Heart left ventricle (tissue), 16 donors: ENCODE data around the gene CDH18. TPM values are rescaled to one million over a fixed set of nuclear protein-coding genes. Genes with fewer than 3 reads are reported as not detected.
"Not testable (repeated sequence)": the region's sequence is repeated elsewhere in the genome, so short reads cannot be mapped to it uniquely, and the experiment has no call there.

Source experiments
- ATAC-seq, 4 donors: fragments of 200-7000 bp; cut with Tn5 transposase; one replicate each; pipeline ENCODE4 v1.9.1; 2020 to 2022; ENCODE audit warnings: moderate library complexity in 4 of 4, mild to moderate bottlenecking in 3 of 4, moderate number of reproducible peaks in 1 of 4
- DNase-seq, 5 donors: peaks; one replicate each; pipeline ENCODE4 v3.0.0-alpha.2; 2020
- H3K27ac ChIP-seq, 12 donors: fragments of 200-600 bp; sonication (generic) in 4 of 12; one replicate each; pipeline versions ENCODE4 v1.5.0 to v1.8.0; 2016 to 2022; ENCODE audit warnings: mild to moderate bottlenecking in 2 of 12
- H3K27me3 ChIP-seq, 9 donors: fragments of 200-600 bp; sonication (generic) in 2 of 9; one replicate each; pipeline versions ENCODE4 v1.5.1 to v1.8.0; 2016 to 2022; ENCODE audit warnings: mild to moderate bottlenecking in 3 of 9
- H3K36me3 ChIP-seq, 9 donors: fragments of 200-600 bp; sonication (generic) in 2 of 9; one replicate each; pipeline versions ENCODE4 v1.5.0 to v1.8.0; 2018 to 2022; ENCODE audit warnings: mild to moderate bottlenecking in 2 of 9
- H3K4me1 ChIP-seq, 12 donors: fragments of 200-600 bp; sonication (generic) in 4 of 12; one replicate each; pipeline versions ENCODE4 v1.5.0 to v1.8.0; 2016 to 2022; ENCODE audit warnings: mild to moderate bottlenecking in 3 of 12
- H3K4me3 ChIP-seq, 12 donors: fragments of 200-600 bp; sonication (generic) in 4 of 12; one replicate each; pipeline versions ENCODE4 v1.5.0 to v1.8.0; 2017 to 2022; ENCODE audit warnings: mild to moderate bottlenecking in 9 of 12, moderate library complexity in 4 of 12
- H3K9me3 ChIP-seq, 12 donors: fragments of 200-600 bp; sonication (generic) in 4 of 12; one replicate each; pipeline versions ENCODE4 v1.5.0 to v1.8.0; 2016 to 2022; ENCODE audit warnings: mild to moderate bottlenecking in 1 of 12
- CTCF ChIP-seq, 12 donors: fragments of 200-600 bp; sonication (generic) in 4 of 12; IDR thresholded peaks; one replicate each; pipeline versions ENCODE4 v1.5.0 to v1.8.0; 2018 to 2022; ENCODE audit warnings: antibody characterized with exemption in 12 of 12, mild to moderate bottlenecking in 5 of 12
- POLR2A ChIP-seq, 2 donors: fragments of 450-650 bp; IDR thresholded peaks; one replicate each; pipeline ENCODE4 v1.6.1; 2017; ENCODE audit warnings: antibody characterized with exemption in 2 of 2, mild to moderate bottlenecking in 2 of 2, moderate library complexity in 2 of 2
- WGBS, 4 donors: extraction: QIAGEN DNeasy Blood & Tissue Kit in 2 of 4; methylation state at CpG; one replicate each; pipeline versions ENCODE4 v1.1.5 to v1.1.7; 2013 to 2018; 5-methylcytosine and 5-hydroxymethylcytosine counted together
- intact Hi-C, 10 donors: fragments of 100-400 bp; cut with DNase I; formaldehyde crosslinking; loops; one replicate each; pipeline versions ENCODE4 v1.11.1 to v1.14.2; 2022
- polyA plus RNA-seq, 2 donors: library from polyadenylated mRNA; stranded (reverse); fragments of 200-250 nt; gene quantifications; one replicate each; pipeline ENCODE4 v1.2.3, GENCODE V29; 2013
- total RNA-seq, 9 donors: library from RNA; depleted of rRNA in 2 of 9; stranded (reverse); fragments of >200 nt in 2 of 9; fragmentation: NEBNext Ultra II Directional in 3 of 9; extraction: Animal tissue kit (Norgen Biotek cat#: 25700) in 3 of 9; gene quantifications; one replicate each; pipeline versions ENCODE4 v1.1.0 to v1.2.4, GENCODE V29; 2016 to 2023
- donor health status: ischemic (EF 13 %, LVEDD 7.1; RV severe dilation, severe dysfunction).
- donor health status: healthy with polysubstance abuse.
- donor health status: DM: no; HTN: yes; CAD: no.
- donor health status: DM: no; HTN: no; CAD: no.
- donor health status: ischemic (EF 25% LVEDD 6.9; RV normal size, moderate dysfunction).
- donor health status: ischemic (EF 25% LVEDD 5.7; RV mildly dilated, moderate dysfunction).
- donor health status: healthy.
- donor health status: DM: yes; HTN: yes; CAD: no.
- donor health status: ischemic (EF 35%, LVEDD 5.7; RV mildly dilated, moderate dysfunction).
- donor health status: nonischemic (EF 11% LVEDD 7.7; RV severe dilation, severe dysfunction).
- donor health status: DM: yes; HTN: yes; CAD: no.
- donor health status: PGD.
- donor health status: ischemic (EF 29% LVEDD 5.4; RV normal size, mild dysfunction).
- donor health status: nonischemic (EF 23%, LVEDD 6.1; RV moderate dilation, normal function).

Gene CDH18
- total and polyA plus RNA-seq, 11 donors, result 0.75 TPM; not detected in 10

DNA sequence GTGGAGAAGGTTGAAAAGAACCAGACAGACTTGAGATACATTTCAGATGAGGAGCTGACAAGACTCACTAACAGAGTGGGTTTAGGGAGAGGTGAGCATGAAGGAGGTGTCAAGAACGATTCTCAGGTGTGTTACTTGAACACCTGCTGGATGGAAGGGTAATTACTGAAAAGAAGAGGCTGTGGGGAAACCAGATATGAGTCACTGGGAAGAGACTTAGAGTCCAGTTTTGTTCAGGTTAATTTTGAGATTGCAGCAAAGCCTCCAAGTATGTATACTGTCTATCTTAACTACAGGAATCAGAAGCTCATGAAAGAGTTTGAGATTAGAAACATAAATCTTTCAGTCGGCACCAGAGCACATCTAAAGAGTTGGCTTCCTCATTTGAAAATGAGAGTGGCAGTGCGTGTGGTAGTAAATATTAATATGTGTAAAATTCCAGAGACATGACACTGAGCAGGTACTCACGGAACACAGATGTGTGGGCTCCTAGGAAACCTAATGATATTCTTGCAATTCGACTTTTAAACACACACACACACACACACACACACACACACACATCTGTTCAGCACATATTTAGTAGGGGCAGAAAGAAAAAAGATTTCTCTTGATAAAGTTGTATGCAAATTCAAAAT lies 197.1 kb downstream of the CDH18 start:
- H3K4me3 ChIP-seq, result no peak overlapping the region
- DNase-seq, result no peak
- no peak for ATAC-seq
- WGBS, 4 donors, result 51 to 55% (median 54%) methylated on average over 5 of the region's 5 CpGs
- H3K27ac ChIP-seq, result no peak overlapping the region
- no peaks in the 10 kb centered on the region for H3K4me1 ChIP-seq
- peaks cover 0 to 4% (median 0%) of the 10 kb centered on the region in 12 donors for H3K9me3 ChIP-seq
- H3K36me3 ChIP-seq, result no peaks in the 10 kb centered on the region
- intact Hi-C loops, result no loop called here
- TF ChIP-seq POLR2A (IDR thresholded peaks at IDR 0.05) (no peak), CTCF (IDR thresholded peaks at IDR 0.05) (no peak)
- no peaks in the 10 kb centered on the region for H3K27me3 ChIP-seq

DNA sequence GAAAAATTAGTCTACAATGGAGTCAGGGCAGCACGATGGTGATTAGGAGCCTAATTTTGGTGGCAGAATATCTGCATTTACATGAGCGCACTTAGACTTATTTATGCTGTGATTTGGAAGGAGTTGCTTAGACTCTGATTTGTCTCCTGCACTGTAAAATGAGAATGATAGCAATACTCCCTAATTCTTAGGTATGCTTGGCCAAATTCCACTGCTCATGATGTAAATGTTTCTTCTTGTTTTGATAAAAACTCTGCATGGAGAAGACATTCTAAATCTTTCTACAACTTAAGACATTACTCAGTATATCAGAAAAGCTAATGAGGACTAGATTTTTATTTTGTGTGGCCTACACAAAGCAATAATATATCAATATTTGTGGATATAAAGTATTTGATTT lies 205.4 kb downstream of the CDH18 start:
- Histone ChIP-seq H3K27ac (no peak overlapping the region), H3K4me3 (no peak overlapping the region), H3K36me3 (no peaks in the 10 kb centered on the region), H3K27me3 (no peaks in the 10 kb centered on the region), H3K9me3 (peaks cover 0 to 3% (median 0%) of the 10 kb centered on the region in 12 donors), H3K4me1 (no peaks in the 10 kb centered on the region)
- TF ChIP-seq CTCF (IDR thresholded peaks at IDR 0.05) (no peak), POLR2A (IDR thresholded peaks at IDR 0.05) (no peak)
- intact Hi-C loops, result no loop called here
- no peak for ATAC-seq
- no peak for DNase-seq
- WGBS, 4 donors, result 69 to 84% (median 74%) methylated on average over 2 of the region's 2 CpGs

GRCh38 chr5:19777363-19777762 lies 210.6 kb downstream of the CDH18 start:
- DNase-seq (no peak), ATAC-seq (no peak)
- H3K27me3 ChIP-seq, result no peaks in the 10 kb centered on the region
- H3K9me3 ChIP-seq, result peaks cover 0 to 4% (median 0%) of the 10 kb centered on the region in 12 donors
- 76 to 78% (median 77%) methylated on average over 5 of the region's 5 CpGs for WGBS, 4 donors
- H3K27ac ChIP-seq, result no peak overlapping the region
- intact Hi-C loops, result no loop called here
- no peak overlapping the region for H3K4me3 ChIP-seq
- H3K36me3 ChIP-seq, result no peaks in the 10 kb centered on the region
- no peak for TF ChIP-seq CTCF (IDR thresholded peaks at IDR 0.05)
- no peak for TF ChIP-seq POLR2A (IDR thresholded peaks at IDR 0.05)
- H3K4me1 ChIP-seq, result no peaks in the 10 kb centered on the region

- intact Hi-C loops, H3K27ac ChIP-seq, H3K9me3 ChIP-seq, H3K4me1 ChIP-seq, ATAC-seq, DNase-seq, H3K36me3 ChIP-seq, H3K4me3 ChIP-seq, H3K27me3 ChIP-seq: not testable (repeated sequence)
- WGBS, 4 donors, result 77 to 80% (median 79%) methylated on average over 5 of the region's 5 CpGs
Observed at GRCh38 chr5:19776886-19777285, 211.1 kb downstream of the CDH18 start.
